Esophagus muscularis mucosa (tissue), 4 donors: ENCODE results near the gene ATP5PD. TPM values are rescaled to one million over a fixed set of nuclear protein-coding genes. Genes with fewer than 3 reads are reported as not detected.
A peak's percentile ranks its signal among the peaks of the same experiment; 100 is the strongest.

Experiments used
- DNase-seq: peaks from one replicate; pipeline ENCODE4 v3.0.0-alpha.2; 2017; ENCODE audit errors: extremely low spot score
- H3K27ac ChIP-seq, 4 donors: fragments of 200-600 bp; sonication (generic); replicated peaks in 1 of 4; 1 replicate in 3 of 4; 2 replicates in 1 of 4; pipeline ENCODE4 v1.5.1; 2016 to 2019; ENCODE audit warnings: mild to moderate bottlenecking in 1 of 4
- H3K27me3 ChIP-seq, 4 donors: fragments of 200-600 bp; sonication (generic); one replicate each; pipeline versions ENCODE4 v1.5.1 to v1.6.0; 2016 to 2019
- H3K36me3 ChIP-seq, 4 donors: fragments of 200-600 bp; sonication (generic); one replicate each; pipeline ENCODE4 v1.5.1; 2016 to 2019
- H3K4me1 ChIP-seq, 4 donors: fragments of 200-600 bp; sonication (generic); one replicate each; pipeline ENCODE4 v1.5.1; 2016 to 2019
- H3K4me3 ChIP-seq, 4 donors: fragments of 200-600 bp; sonication (generic); 1 replicate in 2 of 4; 2 replicates in 2 of 4; pipeline ENCODE4 v1.5.1; 2016 to 2019; ENCODE audit warnings: mild to moderate bottlenecking in 4 of 4, moderate library complexity in 1 of 4
- H3K9me3 ChIP-seq, 4 donors: fragments of 200-600 bp; sonication (generic); 1 replicate in 3 of 4; 2 replicates in 1 of 4; pipeline ENCODE4 v1.5.1; 2016 to 2019
- CTCF ChIP-seq, 3 experiments: fragments of 200-600 bp in 2 of 3; fragments of 450-650 bp in 1 of 3; sonication (generic) in 2 of 3; IDR thresholded peaks; one replicate each; pipeline ENCODE4 v1.5.1; 2017 to 2019; ENCODE audit warnings: antibody characterized with exemption in 3 of 3, mild to moderate bottlenecking in 2 of 3, moderate library complexity in 1 of 3
- EP300 ChIP-seq: sonication (generic); formaldehyde crosslinking; IDR thresholded peaks from one replicate; pipeline ENCODE4 v1.6.1; 2017; ENCODE audit warnings: antibody characterized with exemption
- POLR2A ChIP-seq: fragments of 450-650 bp; IDR thresholded peaks from one replicate; pipeline ENCODE4 v1.6.1; 2017; ENCODE audit warnings: antibody characterized with exemption, moderate library complexity, mild to moderate bottlenecking, low read depth
- POLR2AphosphoS5 ChIP-seq, 2 donors: sonication (generic); formaldehyde crosslinking; IDR thresholded peaks; one replicate each; pipeline ENCODE4 v1.6.1; 2017; ENCODE audit warnings: antibody characterized with exemption in 2 of 2
- WGBS: methylation state at CpG from one replicate; pipeline ENCODE4 v1.1.5; 2018; 5-methylcytosine and 5-hydroxymethylcytosine counted together
- intact Hi-C: fragments of 100-400 bp; cut with DNase I; formaldehyde crosslinking; loops from one replicate; pipeline ENCODE4 v1.15.1; 2023
- total RNA-seq, 4 donors: library from RNA; depleted of rRNA; stranded (reverse); fragments of >200 nt; gene quantifications; one replicate each; pipeline versions ENCODE4 v1.1.0 to v1.2.1, GENCODE V29; 2016

Gene ATP5PD
- 100 to 1,000 TPM; 202 to 388 (median 256) TPM for total RNA-seq

- peak within 1 kb of the TSS; percentile 96 to 97 (median 97) for H3K27ac ChIP-seq
- peaks cover 5 to 30% (median 18%) of the 10 kb centered on the region in 4 donors for H3K36me3 ChIP-seq
- H3K4me3 ChIP-seq, result peak within 1 kb of the TSS; percentile 70 to 95 (median 90)
- H3K4me1 ChIP-seq, result peaks cover 16 to 53% (median 42%) of the 10 kb centered on the region in 4 donors
- H3K9me3 ChIP-seq, result no peaks in the 10 kb centered on the region
- peak; percentile 99 for DNase-seq
- no peaks in the 10 kb centered on the region for H3K27me3 ChIP-seq
- intact Hi-C loops, result no loop called here
- WGBS, result 0% methylated on average over 24 of the region's 72 CpGs
- peak in 1 of 3 experiments; percentile 18 for TF ChIP-seq CTCF (IDR thresholded peaks at IDR 0.05)
- peak; percentile 98 for TF ChIP-seq POLR2A
- TF ChIP-seq EP300, result no peak
- TF ChIP-seq POLR2AphosphoS5 (IDR thresholded peaks at IDR 0.05), result peak; percentile 97 to 100
These were observed at the start of gene ATP5PD, which contains the start of gene KCTD2 for GRCh38 chr17:75046407-75047289. ATP5PD (minus strand) TSS chr17:75046969; CDS start chr17:75042650, 4,319 bp downstream. KCTD2 (plus strand) TSS chr17:75047225; CDS start chr17:75047251, 26 bp downstream.

- intact Hi-C loops, result no loop called here
- H3K4me3 ChIP-seq, result no peak overlapping the region
- H3K27me3 ChIP-seq, result no peaks in the 10 kb centered on the region
- WGBS, result 64% methylated on average over 14 of the region's 14 CpGs
- no peaks in the 10 kb centered on the region for H3K9me3 ChIP-seq
- peaks cover 11 to 22% (median 19%) of the 10 kb centered on the region in 4 donors for H3K4me1 ChIP-seq
- no peak for TF ChIP-seq EP300
- TF ChIP-seq POLR2AphosphoS5 (IDR thresholded peaks at IDR 0.05), result peak in 1 of 2 donors; percentile 21
- TF ChIP-seq CTCF (IDR thresholded peaks at IDR 0.05), result no peak
- no peak for TF ChIP-seq POLR2A
- H3K36me3 ChIP-seq, result peaks cover 0 to 17% (median 12%) of the 10 kb centered on the region in 4 donors
- DNase-seq, result no peak
- no peak overlapping the region for H3K27ac ChIP-seq
These were observed 49.4 kb upstream of the ATP5PD start for GRCh38 chr17:75096082-75096625.

GRCh38 chr17:75094871-75095399 is 48.2 kb upstream of the ATP5PD start:
- Histone ChIP-seq H3K4me1 (peaks cover 21 to 30% (median 28%) of the 10 kb centered on the region in 4 donors), H3K4me3 (no peak overlapping the region), H3K27me3 (no peaks in the 10 kb centered on the region), H3K36me3 (peaks cover 0 to 7% (median 3%) of the 10 kb centered on the region in 4 donors), H3K9me3 (no peaks in the 10 kb centered on the region), H3K27ac (no peak overlapping the region)
- WGBS, result 100% methylated on average over 4 of the region's 16 CpGs
- no peak for DNase-seq
- TF ChIP-seq POLR2A (no peak), POLR2AphosphoS5 (IDR thresholded peaks at IDR 0.05) (no peak), CTCF (IDR thresholded peaks at IDR 0.05) (no peak), EP300 (no peak)
- intact Hi-C loops, result no loop called here

- peak overlapping the region in 1 of 4 donors; percentile 0 for H3K27ac ChIP-seq
- intact Hi-C loops, result no loop called here
- no peak for DNase-seq
- H3K36me3 ChIP-seq, result peaks cover 0 to 3% (median 0%) of the 10 kb centered on the region in 4 donors
- no peak overlapping the region for H3K4me3 ChIP-seq
- no peak for TF ChIP-seq POLR2AphosphoS5 (IDR thresholded peaks at IDR 0.05)
- TF ChIP-seq EP300, result no peak
- TF ChIP-seq POLR2A, result no peak
- TF ChIP-seq CTCF (IDR thresholded peaks at IDR 0.05), result no peak
- WGBS, result 96% methylated on average over 11 of the region's 18 CpGs
- peaks cover 27 to 39% (median 35%) of the 10 kb centered on the region in 4 donors for H3K4me1 ChIP-seq
- H3K9me3 ChIP-seq, result no peaks in the 10 kb centered on the region
- H3K27me3 ChIP-seq, result no peaks in the 10 kb centered on the region
These were observed 46.9 kb upstream of the ATP5PD start for GRCh38 chr17:75093548-75094158.
